ENCODE data around the gene SCTR.

The SCTR gene

DNA sequence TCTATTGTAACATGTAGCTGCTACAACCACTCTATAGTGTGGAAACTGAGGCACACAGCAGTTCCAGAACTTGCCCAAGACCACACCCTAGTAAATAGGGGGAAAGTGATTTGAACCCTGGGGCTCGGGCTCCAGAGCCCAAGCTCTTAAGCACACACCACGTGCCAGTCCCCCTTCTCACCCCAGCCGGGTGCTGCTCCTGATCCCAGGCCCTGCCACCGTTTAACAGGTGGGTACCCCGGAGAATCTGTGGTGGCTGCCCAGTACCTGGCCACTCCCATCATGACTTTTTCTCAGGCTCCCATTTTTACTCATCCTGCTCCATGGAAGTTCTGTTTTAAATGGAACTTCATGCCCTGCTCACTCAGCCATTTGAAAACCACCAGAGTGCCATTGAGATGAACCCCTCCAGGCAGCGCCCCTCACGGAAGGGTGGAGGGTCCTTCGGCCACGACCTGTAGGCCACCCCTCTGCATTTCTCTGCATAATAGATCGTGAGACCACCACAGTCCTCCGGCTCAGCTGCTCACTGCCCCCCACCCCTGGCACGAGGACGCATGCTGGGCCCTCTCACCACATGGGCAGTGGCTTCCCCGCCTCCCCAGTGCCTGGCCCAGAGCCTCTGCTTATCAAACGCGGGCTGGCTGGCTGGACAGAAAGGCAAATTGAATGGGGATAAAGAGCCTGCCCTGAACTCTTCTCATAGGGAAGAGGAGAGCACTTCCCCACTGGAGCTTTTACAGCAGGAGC, 50.5 kb downstream of the SCTR start:
- DNase-seq (ENCODE audit: insufficient read length, low spot score) (no peak), FAIRE-seq (no peak)
- TF ChIP-seq POU2F2 (IDR thresholded peaks at IDR 0.05; ENCODE audit: low read depth, low read length) = no peak
- TF ChIP-seq POLR2AphosphoS5 (IDR thresholded peaks at IDR 0.05; ENCODE audit: low read depth, low read length) = no peak
- TF ChIP-seq POLR2A (IDR thresholded peaks at IDR 0.05; ENCODE audit: low read depth, low read length) = no peak
- no peak for TF ChIP-seq SPI1 (IDR thresholded peaks at IDR 0.05; ENCODE audit: low read depth, low read length)
- no peak for TF ChIP-seq PAX5 (IDR thresholded peaks at IDR 0.05; ENCODE audit: insufficient read depth, low read length, severe bottlenecking)

- DNase-seq (ENCODE audit: insufficient read length, low spot score) = no peak
- TF ChIP-seq PAX5 (IDR thresholded peaks at IDR 0.05; ENCODE audit: insufficient read depth, low read length, severe bottlenecking) = no peak
- TF ChIP-seq SPI1 (IDR thresholded peaks at IDR 0.05; ENCODE audit: low read depth, low read length) = no peak
- TF ChIP-seq TAF1 (IDR thresholded peaks at IDR 0.05; ENCODE audit: low read depth, low read length) = no peak
- TF ChIP-seq POLR2A (IDR thresholded peaks at IDR 0.05; ENCODE audit: low read depth, low read length) = no peak
- no peak for TF ChIP-seq POLR2AphosphoS5 (IDR thresholded peaks at IDR 0.05; ENCODE audit: low read depth, low read length)
- TF ChIP-seq POU2F2 (IDR thresholded peaks at IDR 0.05; ENCODE audit: low read depth, low read length) = no peak
- FAIRE-seq = no peak
Measured at GRCh38 chr2:119472749-119473148, 51.5 kb downstream of the SCTR start.

GRCh38 chr2:119469661-119470297, 54.5 kb downstream of the SCTR start:
- DNase-seq (ENCODE audit: insufficient read length, low spot score) (no peak), FAIRE-seq (no peak)
- TF ChIP-seq PAX5 (IDR thresholded peaks at IDR 0.05; ENCODE audit: insufficient read depth, low read length, severe bottlenecking) (no peak), POLR2AphosphoS5 (IDR thresholded peaks at IDR 0.05; ENCODE audit: low read depth, low read length) (no peak), TAF1 (IDR thresholded peaks at IDR 0.05; ENCODE audit: low read depth, low read length) (no peak), SPI1 (IDR thresholded peaks at IDR 0.05; ENCODE audit: low read depth, low read length) (no peak), POLR2A (IDR thresholded peaks at IDR 0.05; ENCODE audit: low read depth, low read length) (no peak), POU2F2 (IDR thresholded peaks at IDR 0.05; ENCODE audit: low read depth, low read length) (no peak)

- FAIRE-seq = no peak
- no peak for DNase-seq (ENCODE audit: insufficient read length, low spot score)
- TF ChIP-seq TAF1 (IDR thresholded peaks at IDR 0.05; ENCODE audit: low read depth, low read length) (no peak), POU2F2 (IDR thresholded peaks at IDR 0.05; ENCODE audit: low read depth, low read length) (no peak), POLR2A (IDR thresholded peaks at IDR 0.05; ENCODE audit: low read depth, low read length) (no peak), SPI1 (IDR thresholded peaks at IDR 0.05; ENCODE audit: low read depth, low read length) (no peak), PAX5 (IDR thresholded peaks at IDR 0.05; ENCODE audit: insufficient read depth, low read length, severe bottlenecking) (no peak), POLR2AphosphoS5 (IDR thresholded peaks at IDR 0.05; ENCODE audit: low read depth, low read length) (no peak)
Measured at GRCh38 chr2:119469131-119469530, 55.2 kb downstream of the SCTR start.

DNA sequence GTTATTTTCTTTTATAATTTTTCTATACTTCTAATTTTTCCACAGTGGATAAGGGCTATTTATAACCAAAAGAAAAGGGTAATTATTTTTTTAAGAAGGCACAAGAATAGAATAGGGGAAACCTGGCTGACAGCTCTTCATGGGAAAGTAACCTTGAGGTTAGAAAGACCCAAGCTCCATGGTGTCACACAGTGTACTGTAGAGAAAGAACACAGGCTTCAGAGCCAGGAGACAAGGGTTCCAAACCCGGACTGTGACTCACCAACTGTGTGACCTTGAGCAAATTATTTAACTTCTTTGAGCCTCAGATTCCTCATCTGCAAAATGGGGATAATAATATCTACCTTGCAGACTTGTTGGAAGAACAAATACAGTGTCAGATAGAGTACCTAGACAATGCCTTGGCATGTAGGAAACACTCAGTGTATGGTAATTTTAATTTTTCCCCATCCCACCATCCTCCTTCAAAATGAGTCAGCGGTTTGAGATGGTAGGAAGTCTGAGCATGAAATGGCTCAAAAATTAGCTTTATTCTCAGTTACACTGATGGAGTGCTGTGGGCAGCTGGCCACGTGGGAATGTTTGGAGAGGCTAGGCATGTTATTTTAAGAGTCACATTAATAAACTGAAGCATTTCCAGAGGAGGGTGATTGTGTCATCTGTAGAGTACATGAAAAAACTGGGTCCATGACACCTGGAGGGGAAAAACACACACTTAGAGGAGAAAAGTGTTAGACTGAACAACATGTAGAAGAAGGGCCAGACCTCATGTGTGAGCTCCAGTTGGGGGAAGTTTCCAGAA, 55.9 kb downstream of the SCTR start:
- DNase-seq (ENCODE audit: insufficient read length, low spot score) = no peak
- no peak for FAIRE-seq
- TF ChIP-seq POLR2A (IDR thresholded peaks at IDR 0.05; ENCODE audit: low read depth, low read length) = no peak

DNA sequence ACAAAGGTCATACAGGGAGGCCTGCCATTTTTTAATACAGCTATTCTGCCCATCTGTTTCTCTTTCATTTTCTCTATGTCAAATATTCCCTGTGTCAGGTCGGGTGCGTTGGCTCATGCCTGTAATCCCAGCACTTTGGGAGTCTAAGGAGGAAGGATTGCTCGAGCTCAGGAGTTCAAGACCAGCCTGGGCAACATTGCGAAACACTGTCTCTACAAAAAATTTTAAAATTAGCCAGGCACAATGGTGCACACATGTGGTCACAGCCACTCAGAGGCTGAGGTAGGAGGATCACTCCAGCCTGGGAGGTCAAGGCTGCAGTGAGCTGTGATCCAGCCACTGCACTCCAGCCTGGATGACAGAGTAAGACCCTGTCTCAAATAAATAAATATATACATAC, 57.9 kb downstream of the SCTR start:
- FAIRE-seq (no peak), DNase-seq (ENCODE audit: insufficient read length, low spot score) (no peak)
- TF ChIP-seq PAX5 (IDR thresholded peaks at IDR 0.05; ENCODE audit: insufficient read depth, low read length, severe bottlenecking) (no peak), TAF1 (IDR thresholded peaks at IDR 0.05; ENCODE audit: low read depth, low read length) (no peak), POLR2AphosphoS5 (IDR thresholded peaks at IDR 0.05; ENCODE audit: low read depth, low read length) (no peak), POU2F2 (IDR thresholded peaks at IDR 0.05; ENCODE audit: low read depth, low read length) (no peak), SPI1 (IDR thresholded peaks at IDR 0.05; ENCODE audit: low read depth, low read length) (no peak), POLR2A (IDR thresholded peaks at IDR 0.05; ENCODE audit: low read depth, low read length) (no peak)

DNA sequence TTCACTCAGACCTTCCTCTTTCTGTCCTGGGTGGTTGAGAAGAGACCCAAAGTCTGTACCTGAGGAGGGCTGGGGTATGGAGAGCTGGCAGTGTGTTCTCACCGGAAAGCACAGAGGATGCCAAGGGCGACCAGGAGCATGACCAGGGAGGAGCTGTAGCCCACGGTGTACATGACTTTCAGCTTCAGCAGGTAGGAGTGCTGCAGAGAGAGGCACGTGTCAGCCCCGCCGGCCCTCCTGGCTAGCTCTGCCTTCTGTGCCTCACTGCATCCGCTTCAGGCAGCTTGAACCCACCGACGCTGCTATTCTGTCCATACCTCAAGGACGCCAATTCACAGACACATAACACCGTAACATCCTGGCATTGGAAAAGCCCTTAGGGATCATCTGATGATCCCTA, 58.6 kb downstream of the SCTR start:
- DNase-seq (ENCODE audit: insufficient read length, low spot score) = no peak
- FAIRE-seq = no peak
- TF ChIP-seq POLR2AphosphoS5 (IDR thresholded peaks at IDR 0.05; ENCODE audit: low read depth, low read length) (no peak), POU2F2 (IDR thresholded peaks at IDR 0.05; ENCODE audit: low read depth, low read length) (no peak), PAX5 (IDR thresholded peaks at IDR 0.05; ENCODE audit: insufficient read depth, low read length, severe bottlenecking) (no peak), TAF1 (IDR thresholded peaks at IDR 0.05; ENCODE audit: low read depth, low read length) (no peak), SPI1 (IDR thresholded peaks at IDR 0.05; ENCODE audit: low read depth, low read length) (no peak), POLR2A (IDR thresholded peaks at IDR 0.05; ENCODE audit: low read depth, low read length) (no peak)

DNA sequence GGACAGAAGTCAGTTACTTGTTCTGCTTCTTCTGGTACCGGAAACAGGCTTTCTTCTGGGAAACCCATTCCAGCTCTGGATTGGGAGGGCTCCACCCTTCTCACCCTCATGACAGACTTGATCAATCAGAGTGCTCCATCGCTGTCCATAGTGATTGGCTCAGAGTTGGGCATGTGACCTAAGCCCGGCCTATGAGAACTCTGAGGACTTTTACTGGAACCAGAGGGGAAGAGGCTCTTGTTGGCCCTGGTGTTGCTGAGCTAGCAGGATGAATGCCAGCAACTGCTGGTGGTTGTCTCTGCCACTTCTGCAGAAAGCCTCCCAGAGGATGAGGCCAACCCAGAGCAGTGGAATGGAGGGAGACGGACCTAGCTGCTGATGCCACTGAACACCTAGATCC, 59.3 kb downstream of the SCTR start:
- DNase-seq (ENCODE audit: insufficient read length, low spot score) (no peak), FAIRE-seq (no peak)
- TF ChIP-seq PAX5 (IDR thresholded peaks at IDR 0.05; ENCODE audit: insufficient read depth, low read length, severe bottlenecking) (no peak), POLR2A (IDR thresholded peaks at IDR 0.05; ENCODE audit: low read depth, low read length) (no peak), SPI1 (IDR thresholded peaks at IDR 0.05; ENCODE audit: low read depth, low read length) (no peak), POU2F2 (IDR thresholded peaks at IDR 0.05; ENCODE audit: low read depth, low read length) (no peak), POLR2AphosphoS5 (IDR thresholded peaks at IDR 0.05; ENCODE audit: low read depth, low read length) (no peak), TAF1 (IDR thresholded peaks at IDR 0.05; ENCODE audit: low read depth, low read length) (no peak)

DNA sequence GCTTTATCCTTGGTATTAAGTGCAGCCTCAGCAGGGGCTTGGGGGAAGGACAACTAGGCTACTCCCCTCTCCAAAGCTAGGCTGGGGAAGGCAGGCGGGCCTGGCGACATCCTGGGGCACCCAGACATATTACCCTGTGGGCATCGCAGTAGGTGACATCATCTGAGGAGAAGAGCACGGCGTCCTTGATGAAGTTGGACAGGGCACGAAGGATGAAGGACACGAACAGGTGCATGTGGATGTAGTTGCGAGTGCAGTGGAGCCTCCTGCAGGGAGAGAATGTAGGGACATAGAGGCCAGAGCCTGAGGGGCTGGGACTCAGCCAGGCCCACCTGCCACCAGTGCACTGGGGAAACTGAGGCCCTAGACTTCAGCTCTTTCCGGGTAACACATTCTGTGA, 60.3 kb downstream of the SCTR start:
- TF ChIP-seq PAX5 (IDR thresholded peaks at IDR 0.05; ENCODE audit: insufficient read depth, low read length, severe bottlenecking) = no peak
- TF ChIP-seq POLR2AphosphoS5 (IDR thresholded peaks at IDR 0.05; ENCODE audit: low read depth, low read length) = no peak
- FAIRE-seq = no peak
- DNase-seq (ENCODE audit: insufficient read length, low spot score) = no peak
